Liver (tissue), 3 donors: ENCODE measurements around the gene NIPAL4.

Experiments used
- EGR1 ChIP-seq, 2 donors: IDR thresholded peaks; 2 replicates each; pipeline ENCODE4 v1.6.1; 2016 to 2018; ENCODE audit warnings: antibody characterized with exemption in 2 of 2, low read depth in 2 of 2
- GABPA ChIP-seq, 2 donors: IDR thresholded peaks in 1 of 2; conservative IDR thresholded peaks in 1 of 2; 2 replicates each; pipeline ENCODE4 v1.6.1; 2016; ENCODE audit warnings: antibody characterized with exemption in 2 of 2, mild to moderate bottlenecking in 1 of 2, moderate library complexity in 1 of 2
- HNF4A ChIP-seq, 2 donors: conservative IDR thresholded peaks; 2 replicates each; pipeline ENCODE4 v1.6.1; 2016; ENCODE audit warnings: antibody characterized with exemption in 2 of 2, mild to moderate bottlenecking in 2 of 2
- JUND ChIP-seq, 2 donors: IDR thresholded peaks; 2 replicates each; pipeline ENCODE4 v1.6.1; 2016; ENCODE audit warnings: antibody characterized with exemption in 2 of 2
- RAD21 ChIP-seq, 2 donors: IDR thresholded peaks; 2 replicates each; pipeline ENCODE4 v1.6.1; 2016; ENCODE audit warnings: antibody characterized with exemption in 2 of 2, mild to moderate bottlenecking in 2 of 2
- RXRA ChIP-seq, 2 donors: IDR thresholded peaks; 2 replicates each; pipeline ENCODE4 v1.6.1; 2017 to 2018; ENCODE audit warnings: antibody characterized with exemption in 2 of 2, mild to moderate bottlenecking in 1 of 2
- SP1 ChIP-seq: IDR thresholded peaks from 2 replicates; pipeline ENCODE4 v1.6.1; 2018; ENCODE audit warnings: antibody characterized with exemption, mild to moderate bottlenecking
- TAF1 ChIP-seq: conservative IDR thresholded peaks from 2 replicates; pipeline ENCODE4 v1.6.1; 2016; ENCODE audit warnings: antibody characterized with exemption, mild to moderate bottlenecking
- YY1 ChIP-seq: IDR thresholded peaks from 2 replicates; pipeline ENCODE4 v1.6.1; 2016; ENCODE audit warnings: antibody characterized with exemption, mild to moderate bottlenecking
- TF ChIP-seq, protein P1 (sequence below): IDR thresholded peaks from 2 replicates; pipeline ENCODE4 v1.6.1; 2016; ENCODE audit warnings: antibody characterized with exemption
- TF ChIP-seq, protein P2 (sequence below): fragments of 150-350 bp; IDR thresholded peaks from 2 replicates; pipeline ENCODE4 v1.5.1; 2017; ENCODE audit warnings: improper control_type of control experiment, low read depth, low read length; ENCODE audit not compliant: missing input control
- TF ChIP-seq, protein P3 (sequence below): IDR thresholded peaks from 2 replicates; pipeline ENCODE4 v1.6.1; 2016; ENCODE audit warnings: antibody characterized with exemption
- TF ChIP-seq, protein P4 (sequence below): IDR thresholded peaks from 2 replicates; pipeline ENCODE4 v1.6.1; 2016; ENCODE audit warnings: antibody characterized with exemption, mild to moderate bottlenecking
- TF ChIP-seq, protein P5 (sequence below): IDR thresholded peaks from 2 replicates; pipeline ENCODE4 v1.6.1; 2016; ENCODE audit warnings: antibody characterized with exemption
- donor health status: healthy.
- donor health status: healthy.

DNA sequence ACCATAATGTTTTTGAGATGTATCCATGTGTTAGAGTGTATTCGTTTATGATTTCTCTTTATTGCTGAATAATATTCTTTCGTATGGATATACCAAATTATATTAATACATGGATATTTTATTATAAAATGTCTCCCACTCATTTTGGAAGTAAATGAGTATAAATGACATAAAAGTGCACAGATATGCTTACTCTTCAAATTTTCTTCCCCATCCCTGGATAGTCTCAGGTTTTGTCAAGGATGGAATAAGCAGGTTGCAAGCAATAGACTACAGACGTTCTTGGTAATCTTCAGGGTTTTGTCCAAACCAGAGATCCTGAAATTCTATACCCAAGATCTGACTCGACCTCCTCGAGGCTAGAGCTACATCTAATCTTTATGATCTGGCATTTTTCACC, 50.7 kb downstream of the NIPAL4 start:
- TF ChIP-seq, protein P1, sequence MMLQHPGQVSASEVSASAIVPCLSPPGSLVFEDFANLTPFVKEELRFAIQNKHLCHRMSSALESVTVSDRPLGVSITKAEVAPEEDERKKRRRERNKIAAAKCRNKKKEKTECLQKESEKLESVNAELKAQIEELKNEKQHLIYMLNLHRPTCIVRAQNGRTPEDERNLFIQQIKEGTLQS: no peak
- TF ChIP-seq, protein P2, sequence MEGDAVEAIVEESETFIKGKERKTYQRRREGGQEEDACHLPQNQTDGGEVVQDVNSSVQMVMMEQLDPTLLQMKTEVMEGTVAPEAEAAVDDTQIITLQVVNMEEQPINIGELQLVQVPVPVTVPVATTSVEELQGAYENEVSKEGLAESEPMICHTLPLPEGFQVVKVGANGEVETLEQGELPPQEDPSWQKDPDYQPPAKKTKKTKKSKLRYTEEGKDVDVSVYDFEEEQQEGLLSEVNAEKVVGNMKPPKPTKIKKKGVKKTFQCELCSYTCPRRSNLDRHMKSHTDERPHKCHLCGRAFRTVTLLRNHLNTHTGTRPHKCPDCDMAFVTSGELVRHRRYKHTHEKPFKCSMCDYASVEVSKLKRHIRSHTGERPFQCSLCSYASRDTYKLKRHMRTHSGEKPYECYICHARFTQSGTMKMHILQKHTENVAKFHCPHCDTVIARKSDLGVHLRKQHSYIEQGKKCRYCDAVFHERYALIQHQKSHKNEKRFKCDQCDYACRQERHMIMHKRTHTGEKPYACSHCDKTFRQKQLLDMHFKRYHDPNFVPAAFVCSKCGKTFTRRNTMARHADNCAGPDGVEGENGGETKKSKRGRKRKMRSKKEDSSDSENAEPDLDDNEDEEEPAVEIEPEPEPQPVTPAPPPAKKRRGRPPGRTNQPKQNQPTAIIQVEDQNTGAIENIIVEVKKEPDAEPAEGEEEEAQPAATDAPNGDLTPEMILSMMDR: no peak
- TF ChIP-seq RAD21 (IDR thresholded peaks at IDR 0.05): no peak
- TF ChIP-seq YY1: no peak
- TF ChIP-seq EGR1 (IDR thresholded peaks at IDR 0.05; ENCODE audit: low read depth in 2 of 2): no peak
- TF ChIP-seq, protein P3, sequence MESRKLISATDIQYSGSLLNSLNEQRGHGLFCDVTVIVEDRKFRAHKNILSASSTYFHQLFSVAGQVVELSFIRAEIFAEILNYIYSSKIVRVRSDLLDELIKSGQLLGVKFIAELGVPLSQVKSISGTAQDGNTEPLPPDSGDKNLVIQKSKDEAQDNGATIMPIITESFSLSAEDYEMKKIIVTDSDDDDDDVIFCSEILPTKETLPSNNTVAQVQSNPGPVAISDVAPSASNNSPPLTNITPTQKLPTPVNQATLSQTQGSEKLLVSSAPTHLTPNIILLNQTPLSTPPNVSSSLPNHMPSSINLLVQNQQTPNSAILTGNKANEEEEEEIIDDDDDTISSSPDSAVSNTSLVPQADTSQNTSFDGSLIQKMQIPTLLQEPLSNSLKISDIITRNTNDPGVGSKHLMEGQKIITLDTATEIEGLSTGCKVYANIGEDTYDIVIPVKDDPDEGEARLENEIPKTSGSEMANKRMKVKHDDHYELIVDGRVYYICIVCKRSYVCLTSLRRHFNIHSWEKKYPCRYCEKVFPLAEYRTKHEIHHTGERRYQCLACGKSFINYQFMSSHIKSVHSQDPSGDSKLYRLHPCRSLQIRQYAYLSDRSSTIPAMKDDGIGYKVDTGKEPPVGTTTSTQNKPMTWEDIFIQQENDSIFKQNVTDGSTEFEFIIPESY: no peak
- no peak for TF ChIP-seq JUND (IDR thresholded peaks at IDR 0.05)
- TF ChIP-seq HNF4A (conservative IDR thresholded peaks at IDR 0.05): no peak
- TF ChIP-seq, protein P4, sequence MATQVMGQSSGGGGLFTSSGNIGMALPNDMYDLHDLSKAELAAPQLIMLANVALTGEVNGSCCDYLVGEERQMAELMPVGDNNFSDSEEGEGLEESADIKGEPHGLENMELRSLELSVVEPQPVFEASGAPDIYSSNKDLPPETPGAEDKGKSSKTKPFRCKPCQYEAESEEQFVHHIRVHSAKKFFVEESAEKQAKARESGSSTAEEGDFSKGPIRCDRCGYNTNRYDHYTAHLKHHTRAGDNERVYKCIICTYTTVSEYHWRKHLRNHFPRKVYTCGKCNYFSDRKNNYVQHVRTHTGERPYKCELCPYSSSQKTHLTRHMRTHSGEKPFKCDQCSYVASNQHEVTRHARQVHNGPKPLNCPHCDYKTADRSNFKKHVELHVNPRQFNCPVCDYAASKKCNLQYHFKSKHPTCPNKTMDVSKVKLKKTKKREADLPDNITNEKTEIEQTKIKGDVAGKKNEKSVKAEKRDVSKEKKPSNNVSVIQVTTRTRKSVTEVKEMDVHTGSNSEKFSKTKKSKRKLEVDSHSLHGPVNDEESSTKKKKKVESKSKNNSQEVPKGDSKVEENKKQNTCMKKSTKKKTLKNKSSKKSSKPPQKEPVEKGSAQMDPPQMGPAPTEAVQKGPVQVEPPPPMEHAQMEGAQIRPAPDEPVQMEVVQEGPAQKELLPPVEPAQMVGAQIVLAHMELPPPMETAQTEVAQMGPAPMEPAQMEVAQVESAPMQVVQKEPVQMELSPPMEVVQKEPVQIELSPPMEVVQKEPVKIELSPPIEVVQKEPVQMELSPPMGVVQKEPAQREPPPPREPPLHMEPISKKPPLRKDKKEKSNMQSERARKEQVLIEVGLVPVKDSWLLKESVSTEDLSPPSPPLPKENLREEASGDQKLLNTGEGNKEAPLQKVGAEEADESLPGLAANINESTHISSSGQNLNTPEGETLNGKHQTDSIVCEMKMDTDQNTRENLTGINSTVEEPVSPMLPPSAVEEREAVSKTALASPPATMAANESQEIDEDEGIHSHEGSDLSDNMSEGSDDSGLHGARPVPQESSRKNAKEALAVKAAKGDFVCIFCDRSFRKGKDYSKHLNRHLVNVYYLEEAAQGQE: no peak
- TF ChIP-seq TAF1: no peak
- no peak for TF ChIP-seq GABPA (IDR thresholded peaks at IDR 0.05 in 1 of 2, conservative IDR thresholded peaks at IDR 0.05 in 1 of 2)
- TF ChIP-seq, protein P5, sequence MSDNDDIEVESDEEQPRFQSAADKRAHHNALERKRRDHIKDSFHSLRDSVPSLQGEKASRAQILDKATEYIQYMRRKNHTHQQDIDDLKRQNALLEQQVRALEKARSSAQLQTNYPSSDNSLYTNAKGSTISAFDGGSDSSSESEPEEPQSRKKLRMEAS: no peak
- TF ChIP-seq RXRA (IDR thresholded peaks at IDR 0.05): no peak
- TF ChIP-seq SP1: no peak
